Measurements from ENCODE around the gene DIS3L2.

DIS3L2 gene

GRCh38 chr2:232028071-232028470, 66.6 kb downstream of the DIS3L2 start:
- Histone ChIP-seq H3K4me1 (ENCODE audit: control insufficient read depth in 2 of 2, insufficient read depth in 1 of 2, low read depth in 1 of 2, low read length in 2 of 2) (no peaks in the 10 kb centered on the region), H2BK5ac (ENCODE audit: low read length) (no peak overlapping the region), H3K9ac (ENCODE audit: low read depth, low read length, poor library complexity) (no peak overlapping the region), H2BK12ac (ENCODE audit: low read length) (no peak overlapping the region), H3K4me3 (ENCODE audit: low read length in 2 of 2) (no peak overlapping the region), H3K18ac (ENCODE audit: low read length) (no peak overlapping the region), H3K36me3 (replicated peaks in 1 of 2; ENCODE audit: control insufficient read depth in 2 of 2, insufficient read depth in 2 of 2, low read length in 2 of 2) (peaks cover 4 to 43% of the 10 kb centered on the region in 2 donors), H3K27me3 (ENCODE audit: control insufficient read depth in 3 of 3, insufficient read depth in 3 of 3, low read depth in 1 of 3, low read length in 3 of 3) (no peaks in the 10 kb centered on the region), H3K4ac (ENCODE audit: low read length) (no peak overlapping the region), H4K91ac (ENCODE audit: low read depth, low read length, poor library complexity) (no peak overlapping the region), H3K23ac (ENCODE audit: low read depth, low read length, poor library complexity) (no peak overlapping the region), H2BK15ac (ENCODE audit: low read length) (no peak overlapping the region), H3K4me2 (ENCODE audit: insufficient read depth, low read length, poor library complexity, severe bottlenecking) (no peak overlapping the region), H3K14ac (ENCODE audit: low read length) (no peak overlapping the region), H2AK5ac (ENCODE audit: low read depth, low read length) (no peak overlapping the region), H3K9me3 (replicated peaks in 1 of 2; ENCODE audit: control insufficient read depth in 2 of 2, insufficient read depth in 1 of 2, low read depth in 1 of 2, low read length in 2 of 2) (peaks cover 0 to 6% of the 10 kb centered on the region in 2 donors), H3K79me1 (ENCODE audit: low read depth, low read length) (no peaks in the 10 kb centered on the region), H4K8ac (ENCODE audit: low read depth, low read length) (no peak overlapping the region), H2AFZ (ENCODE audit: low read length) (no peak overlapping the region), H2BK120ac (ENCODE audit: low read depth, low read length) (no peak overlapping the region), H3K27ac (replicated peaks; ENCODE audit: low read length) (no peak overlapping the region)
- DNase-seq (ENCODE audit: low spot score): no peak
- WGBS, 2 donors (ENCODE audit: extremely low coverage in 2 of 2, insufficient read length in 2 of 2, insufficient replicate concordance in 1 of 2): no CpG with 5 or more reads among the region's 2 CpGs

DNA sequence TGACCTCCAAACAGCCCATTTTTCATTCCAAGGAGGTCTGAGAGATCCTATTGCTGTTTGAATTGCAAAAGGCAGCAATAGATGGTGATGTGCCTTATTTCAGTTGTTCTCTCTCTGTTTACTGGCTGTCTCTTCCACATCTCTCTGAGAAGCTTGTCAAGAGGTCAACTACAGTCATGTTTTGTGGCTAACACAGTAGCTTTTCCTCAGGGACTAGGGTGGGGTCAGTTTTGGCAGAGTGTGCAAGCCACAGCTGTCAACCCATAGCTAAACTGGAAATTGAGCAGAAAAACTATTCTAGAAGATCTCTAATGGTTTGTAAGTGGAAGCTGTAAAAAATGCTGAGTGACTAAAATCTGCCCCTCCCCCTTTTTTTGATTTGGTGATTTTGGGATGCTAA, 67.1 kb downstream of the DIS3L2 start:
- Histone ChIP-seq H3K23ac (ENCODE audit: low read depth, low read length, poor library complexity) (no peak overlapping the region), H3K9ac (ENCODE audit: low read depth, low read length, poor library complexity) (no peak overlapping the region), H3K27me3 (ENCODE audit: control insufficient read depth in 3 of 3, insufficient read depth in 3 of 3, low read depth in 1 of 3, low read length in 3 of 3) (no peaks in the 10 kb centered on the region), H3K18ac (ENCODE audit: low read length) (no peak overlapping the region), H2BK15ac (ENCODE audit: low read length) (no peak overlapping the region), H3K4ac (ENCODE audit: low read length) (no peak overlapping the region), H3K14ac (ENCODE audit: low read length) (no peak overlapping the region), H2BK5ac (ENCODE audit: low read length) (no peak overlapping the region), H3K27ac (replicated peaks; ENCODE audit: low read length) (no peak overlapping the region), H2AFZ (ENCODE audit: low read length) (no peak overlapping the region), H3K9me3 (replicated peaks in 1 of 2; ENCODE audit: control insufficient read depth in 2 of 2, insufficient read depth in 1 of 2, low read depth in 1 of 2, low read length in 2 of 2) (peaks cover 0 to 6% of the 10 kb centered on the region in 2 donors), H3K36me3 (replicated peaks in 1 of 2; ENCODE audit: control insufficient read depth in 2 of 2, insufficient read depth in 2 of 2, low read length in 2 of 2) (peaks cover 4 to 37% of the 10 kb centered on the region in 2 donors), H4K91ac (ENCODE audit: low read depth, low read length, poor library complexity) (no peak overlapping the region), H2AK5ac (ENCODE audit: low read depth, low read length) (no peak overlapping the region), H3K79me1 (ENCODE audit: low read depth, low read length) (no peaks in the 10 kb centered on the region), H4K8ac (ENCODE audit: low read depth, low read length) (no peak overlapping the region), H3K4me1 (ENCODE audit: control insufficient read depth in 2 of 2, insufficient read depth in 1 of 2, low read depth in 1 of 2, low read length in 2 of 2) (no peaks in the 10 kb centered on the region), H2BK12ac (ENCODE audit: low read length) (no peak overlapping the region), H3K4me2 (ENCODE audit: insufficient read depth, low read length, poor library complexity, severe bottlenecking) (no peak overlapping the region), H2BK120ac (ENCODE audit: low read depth, low read length) (no peak overlapping the region), H3K4me3 (ENCODE audit: low read length in 2 of 2) (no peak overlapping the region)
- DNase-seq (ENCODE audit: low spot score): no peak

GRCh38 chr2:232029346-232029745, 67.8 kb downstream of the DIS3L2 start:
- no peak overlapping the region for H2BK12ac ChIP-seq (ENCODE audit: low read length)
- peaks cover 0 to 6% of the 10 kb centered on the region in 2 donors for H3K9me3 ChIP-seq (replicated peaks in 1 of 2; ENCODE audit: control insufficient read depth in 2 of 2, insufficient read depth in 1 of 2, low read depth in 1 of 2, low read length in 2 of 2)
- no peak overlapping the region for H4K8ac ChIP-seq (ENCODE audit: low read depth, low read length)
- H3K23ac ChIP-seq (ENCODE audit: low read depth, low read length, poor library complexity): no peak overlapping the region
- H3K27ac ChIP-seq (replicated peaks; ENCODE audit: low read length): no peak overlapping the region
- no peaks in the 10 kb centered on the region for H3K27me3 ChIP-seq (ENCODE audit: control insufficient read depth in 3 of 3, insufficient read depth in 3 of 3, low read depth in 1 of 3, low read length in 3 of 3)
- no peak for DNase-seq (ENCODE audit: low spot score)
- no peak overlapping the region for H4K91ac ChIP-seq (ENCODE audit: low read depth, low read length, poor library complexity)
- H3K4me3 ChIP-seq (ENCODE audit: low read length in 2 of 2): no peak overlapping the region
- no peak overlapping the region for H2BK120ac ChIP-seq (ENCODE audit: low read depth, low read length)
- no peak overlapping the region for H3K4me2 ChIP-seq (ENCODE audit: insufficient read depth, low read length, poor library complexity, severe bottlenecking)
- H3K4me1 ChIP-seq (ENCODE audit: control insufficient read depth in 2 of 2, insufficient read depth in 1 of 2, low read depth in 1 of 2, low read length in 2 of 2): no peaks in the 10 kb centered on the region
- H2AK5ac ChIP-seq (ENCODE audit: low read depth, low read length): no peak overlapping the region
- H3K36me3 ChIP-seq (replicated peaks in 1 of 2; ENCODE audit: control insufficient read depth in 2 of 2, insufficient read depth in 2 of 2, low read length in 2 of 2): peaks cover 4 to 30% of the 10 kb centered on the region in 2 donors
- no peak overlapping the region for H2BK5ac ChIP-seq (ENCODE audit: low read length)
- no peak overlapping the region for H3K18ac ChIP-seq (ENCODE audit: low read length)
- H2AFZ ChIP-seq (ENCODE audit: low read length): no peak overlapping the region
- H3K4ac ChIP-seq (ENCODE audit: low read length): no peak overlapping the region
- no CpG with 5 or more reads among the region's 4 CpGs for whole genome bisulfite sequencing, 2 donors (ENCODE audit: extremely low coverage in 2 of 2, insufficient read length in 2 of 2, insufficient replicate concordance in 1 of 2)
- H3K9ac ChIP-seq (ENCODE audit: low read depth, low read length, poor library complexity): no peak overlapping the region
- no peak overlapping the region for H3K14ac ChIP-seq (ENCODE audit: low read length)
- H2BK15ac ChIP-seq (ENCODE audit: low read length): no peak overlapping the region
- H3K79me1 ChIP-seq (ENCODE audit: low read depth, low read length): no peaks in the 10 kb centered on the region

GRCh38 chr2:232030229-232030628, 68.7 kb downstream of the DIS3L2 start:
- Histone ChIP-seq H3K4me2 (ENCODE audit: insufficient read depth, low read length, poor library complexity, severe bottlenecking) (no peak overlapping the region), H3K14ac (ENCODE audit: low read length) (no peak overlapping the region), H3K9me3 (replicated peaks in 1 of 2; ENCODE audit: control insufficient read depth in 2 of 2, insufficient read depth in 1 of 2, low read depth in 1 of 2, low read length in 2 of 2) (peaks cover 0 to 6% of the 10 kb centered on the region in 2 donors), H3K4me3 (ENCODE audit: low read length in 2 of 2) (no peak overlapping the region), H2BK12ac (ENCODE audit: low read length) (no peak overlapping the region), H4K8ac (ENCODE audit: low read depth, low read length) (no peak overlapping the region), H2BK15ac (ENCODE audit: low read length) (no peak overlapping the region), H2AK5ac (ENCODE audit: low read depth, low read length) (no peak overlapping the region), H3K79me1 (ENCODE audit: low read depth, low read length) (no peaks in the 10 kb centered on the region), H3K18ac (ENCODE audit: low read length) (no peak overlapping the region), H3K4ac (ENCODE audit: low read length) (no peak overlapping the region), H4K91ac (ENCODE audit: low read depth, low read length, poor library complexity) (no peak overlapping the region), H3K27me3 (ENCODE audit: control insufficient read depth in 3 of 3, insufficient read depth in 3 of 3, low read depth in 1 of 3, low read length in 3 of 3) (no peaks in the 10 kb centered on the region), H3K27ac (replicated peaks; ENCODE audit: low read length) (no peak overlapping the region), H3K36me3 (replicated peaks in 1 of 2; ENCODE audit: control insufficient read depth in 2 of 2, insufficient read depth in 2 of 2, low read length in 2 of 2) (peaks cover 4 to 21% of the 10 kb centered on the region in 2 donors), H2BK120ac (ENCODE audit: low read depth, low read length) (no peak overlapping the region), H3K4me1 (ENCODE audit: control insufficient read depth in 2 of 2, insufficient read depth in 1 of 2, low read depth in 1 of 2, low read length in 2 of 2) (no peaks in the 10 kb centered on the region), H2AFZ (ENCODE audit: low read length) (no peak overlapping the region), H2BK5ac (ENCODE audit: low read length) (no peak overlapping the region), H3K23ac (ENCODE audit: low read depth, low read length, poor library complexity) (no peak overlapping the region), H3K9ac (ENCODE audit: low read depth, low read length, poor library complexity) (no peak overlapping the region)
- DNase-seq (ENCODE audit: low spot score): no peak
- 80 to 100% methylated on average over 1 of the region's 2 CpGs for WGBS, 2 donors (ENCODE audit: extremely low coverage in 2 of 2, insufficient read length in 2 of 2, insufficient replicate concordance in 1 of 2)
